Bone marrow (tissue), 2 donors: ENCODE data around the gene GPR180.
"Not testable (repeated sequence)": the region's sequence is repeated elsewhere in the genome, so short reads cannot be mapped to it uniquely, and the experiment has no call there.

Experiments
- DNase-seq, 2 donors: peaks; one replicate each; lab custom pipeline; 2025; lab: John Stamatoyannopoulos, UW

Gene GPR180

DNA sequence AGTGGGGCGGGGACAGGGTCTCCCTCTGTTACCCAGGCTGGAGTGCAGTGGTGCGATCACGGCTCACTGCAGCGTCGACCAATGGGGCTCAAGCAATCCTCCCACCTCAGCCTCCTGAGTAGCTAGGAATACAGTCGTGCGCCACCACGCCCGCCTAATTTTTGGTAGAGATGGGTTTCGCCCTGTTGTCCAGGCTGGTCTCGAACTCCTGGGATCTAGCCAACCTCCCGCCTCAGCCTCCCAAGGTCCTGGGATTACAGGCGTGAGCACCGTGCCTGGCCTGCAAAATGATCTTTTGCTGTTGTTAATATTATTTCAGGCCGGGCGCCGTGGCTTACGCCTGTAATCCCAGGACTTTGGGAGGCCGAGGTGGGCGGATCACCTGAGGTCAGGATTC lies 5.1 kb upstream of the GPR180 start:
- no peak for DNase-seq

DNA sequence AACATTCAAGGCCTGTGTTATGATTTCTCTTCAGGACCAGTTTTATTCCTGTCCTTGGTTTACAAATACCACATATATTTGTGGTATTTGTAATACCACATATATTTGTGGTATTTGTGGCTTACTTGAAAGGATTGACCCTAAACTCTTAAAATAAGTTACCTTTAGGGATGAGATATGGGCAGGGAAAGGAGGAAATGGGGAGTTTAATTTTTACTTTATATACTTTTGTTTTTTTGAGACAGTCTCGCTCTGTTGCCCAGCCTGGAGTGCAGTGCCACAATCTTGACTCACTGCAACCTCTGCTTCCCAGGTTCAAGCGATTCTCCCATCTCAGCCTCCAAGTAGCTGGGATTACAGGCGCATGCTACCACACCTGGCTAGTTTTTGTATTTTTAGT lies 3.4 kb upstream of the GPR180 start:
- DNase-seq, result no peak

DNA sequence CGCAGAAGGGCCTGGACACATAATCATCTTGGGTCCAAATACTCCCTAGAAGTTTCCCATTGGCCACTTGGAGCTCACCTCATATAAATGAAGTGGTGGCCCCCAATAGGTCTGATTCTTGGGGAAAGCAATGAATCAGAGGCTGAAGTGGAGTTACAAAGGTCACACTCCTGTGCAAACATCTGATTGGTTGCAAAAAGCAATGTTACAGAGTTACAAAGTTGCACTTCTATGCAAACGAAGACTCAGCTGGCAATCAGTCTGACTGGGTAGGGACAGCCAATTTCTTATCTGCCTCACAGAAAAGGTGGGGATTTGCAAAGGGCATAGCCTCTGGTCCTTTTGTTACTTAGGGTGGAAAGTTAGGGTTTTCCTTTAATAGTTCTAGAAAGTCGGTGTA lies 1.8 kb upstream of the GPR180 start:
- no peak for DNase-seq

DNA sequence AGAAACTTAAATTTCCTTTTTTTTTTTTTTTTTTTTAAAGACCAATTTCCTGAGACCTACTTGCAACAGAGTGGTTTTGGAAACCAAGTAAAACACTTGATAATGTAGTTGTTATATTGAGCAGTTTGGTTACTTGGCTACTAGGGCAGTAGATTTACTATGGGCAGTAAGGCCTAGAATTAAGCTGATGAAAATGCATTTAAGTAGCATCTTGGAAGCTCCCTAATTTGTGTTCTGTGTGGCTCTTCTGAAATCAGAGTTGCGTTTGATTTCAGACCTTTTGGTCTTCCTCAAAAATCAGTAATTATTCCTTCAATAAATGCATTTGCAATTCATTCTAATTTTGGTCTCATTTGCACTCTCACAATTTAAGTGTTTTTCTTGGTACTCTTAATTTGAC lies 810 bp downstream of the GPR180 start:
- DNase-seq, result no peak

DNA sequence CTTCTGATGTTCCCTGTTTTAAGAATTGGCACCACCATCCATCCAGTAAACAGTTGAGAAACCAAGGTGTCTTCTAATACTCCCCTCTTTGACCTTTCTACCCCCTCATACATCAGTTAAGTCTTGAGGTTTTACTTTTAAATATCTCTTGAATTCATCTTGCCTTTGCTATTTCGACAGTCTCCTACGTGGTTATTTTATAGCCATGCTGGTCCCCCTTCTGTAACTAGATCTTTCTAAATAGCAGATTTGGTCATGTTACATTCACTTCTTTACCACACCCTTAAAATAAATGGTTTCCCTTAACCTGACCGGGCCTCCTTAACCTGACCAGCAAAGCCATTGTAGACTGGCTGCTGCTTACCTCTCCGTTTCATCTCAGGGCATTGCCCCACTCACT lies 5.4 kb downstream of the GPR180 start:
- DNase-seq, result no peak

DNA sequence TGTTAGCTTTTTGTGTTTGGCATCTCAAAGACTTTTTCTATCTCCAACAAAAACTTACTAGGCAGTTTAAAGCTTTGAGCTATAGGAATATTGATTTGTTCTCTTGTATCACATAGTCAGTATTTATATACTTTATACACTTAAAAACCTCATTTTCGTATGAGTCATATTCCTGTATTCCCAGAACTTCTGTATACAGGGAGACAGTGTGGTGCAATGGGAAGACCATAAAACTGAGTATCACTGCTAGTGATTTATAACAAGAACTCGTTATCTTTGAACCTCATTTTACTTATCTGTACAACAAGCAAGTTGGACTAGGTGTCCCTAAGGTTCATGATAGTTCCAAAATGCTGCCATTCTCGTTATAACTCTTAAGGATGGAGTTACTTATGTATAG lies 6.3 kb downstream of the GPR180 start:
- no peak for DNase-seq

DNA sequence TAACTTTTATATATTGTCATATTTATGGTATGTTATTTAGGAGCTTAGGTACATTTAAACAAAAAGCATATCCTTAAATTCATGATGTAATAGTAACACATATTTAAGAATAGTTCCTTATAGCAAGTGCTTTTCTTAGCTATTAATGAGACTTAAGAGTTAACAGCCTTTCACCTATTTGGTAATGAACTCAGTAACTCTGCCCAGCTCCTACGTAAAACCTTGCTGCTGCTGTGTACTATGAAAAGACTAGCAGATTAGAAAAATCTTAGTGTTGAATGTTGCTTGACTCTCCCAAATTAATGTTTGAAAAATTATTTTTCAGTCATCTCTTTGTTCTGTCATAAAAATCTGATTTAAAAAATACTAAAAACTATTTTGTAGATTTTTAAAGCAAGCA lies 6.9 kb downstream of the GPR180 start:
- DNase-seq, result no peak

DNA sequence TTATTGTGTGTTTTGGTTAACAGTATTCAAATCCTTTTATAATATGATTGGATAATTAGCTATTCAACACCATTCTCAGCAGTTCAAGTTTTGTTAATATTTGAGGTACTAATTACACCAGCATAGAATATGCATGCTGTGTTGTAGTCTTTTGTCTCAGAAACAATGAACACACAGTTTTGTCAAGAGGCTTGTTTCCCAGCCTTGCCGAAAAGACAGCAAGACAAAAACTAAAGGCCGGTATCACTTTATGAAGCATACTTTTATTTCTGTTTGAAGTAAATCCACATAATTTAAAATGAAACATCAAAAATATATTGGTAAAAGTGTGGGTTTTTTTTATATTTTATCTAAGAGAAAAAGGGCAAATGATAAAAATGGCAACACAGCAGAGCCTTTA lies 7.5 kb downstream of the GPR180 start:
- DNase-seq, result no peak

DNA sequence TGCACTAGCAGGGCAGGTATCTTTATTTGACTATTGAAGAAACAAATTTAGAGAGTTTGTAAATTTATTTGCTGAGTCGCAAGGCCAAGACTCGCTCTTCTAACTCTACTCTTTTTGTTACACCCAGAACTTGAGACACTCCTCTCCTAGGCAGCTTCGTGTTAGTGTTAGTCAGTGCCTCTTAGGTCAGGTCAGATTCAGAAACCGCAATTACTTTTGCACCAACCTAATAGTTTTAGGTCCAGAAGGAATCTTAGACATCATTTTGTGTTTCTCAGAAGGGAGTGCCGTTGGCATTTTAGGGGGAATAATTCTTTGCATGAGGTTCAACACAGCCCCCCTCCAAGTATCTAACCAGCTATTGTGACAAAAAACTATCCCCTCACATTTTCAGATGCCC lies 8.8 kb downstream of the GPR180 start:
- DNase-seq, result no peak

DNA sequence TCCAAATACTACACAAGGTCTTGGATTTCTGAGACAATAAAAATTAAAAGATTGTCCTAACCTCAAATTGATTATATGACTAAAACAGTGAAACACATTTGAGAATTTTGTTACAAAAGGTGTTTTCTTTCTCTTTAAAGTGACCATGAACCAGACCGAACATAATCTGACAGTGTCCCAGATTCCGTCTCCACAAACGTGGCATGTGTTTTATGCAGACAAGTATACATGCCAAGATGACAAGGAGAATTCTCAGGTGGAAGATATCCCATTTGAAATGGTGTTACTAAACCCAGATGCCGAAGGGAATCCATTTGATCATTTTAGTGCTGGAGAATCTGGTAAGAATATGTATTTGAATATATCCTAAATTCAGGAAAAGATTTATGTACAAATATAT lies 10.4 kb downstream of the GPR180 start:
- no peak for DNase-seq

DNA sequence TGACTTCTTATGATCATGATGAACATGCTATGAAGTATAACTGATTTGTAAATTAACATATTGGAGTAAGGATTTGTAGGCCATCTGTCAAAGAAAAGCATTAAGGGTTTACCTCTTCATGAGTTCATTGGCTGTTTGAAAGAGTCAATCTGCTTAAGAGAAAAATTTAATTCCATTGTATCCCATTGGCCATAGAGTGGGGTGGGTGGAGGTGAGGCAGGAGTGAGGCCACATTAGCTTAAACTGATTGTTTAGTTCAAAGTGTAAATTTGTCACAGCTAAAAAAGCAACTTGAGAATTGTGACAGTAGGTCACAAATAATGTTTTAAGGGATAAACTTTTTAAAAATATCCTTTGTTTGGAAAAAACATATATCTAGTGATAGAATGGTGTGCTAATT lies 11.4 kb downstream of the GPR180 start:
- DNase-seq, result no peak

DNA sequence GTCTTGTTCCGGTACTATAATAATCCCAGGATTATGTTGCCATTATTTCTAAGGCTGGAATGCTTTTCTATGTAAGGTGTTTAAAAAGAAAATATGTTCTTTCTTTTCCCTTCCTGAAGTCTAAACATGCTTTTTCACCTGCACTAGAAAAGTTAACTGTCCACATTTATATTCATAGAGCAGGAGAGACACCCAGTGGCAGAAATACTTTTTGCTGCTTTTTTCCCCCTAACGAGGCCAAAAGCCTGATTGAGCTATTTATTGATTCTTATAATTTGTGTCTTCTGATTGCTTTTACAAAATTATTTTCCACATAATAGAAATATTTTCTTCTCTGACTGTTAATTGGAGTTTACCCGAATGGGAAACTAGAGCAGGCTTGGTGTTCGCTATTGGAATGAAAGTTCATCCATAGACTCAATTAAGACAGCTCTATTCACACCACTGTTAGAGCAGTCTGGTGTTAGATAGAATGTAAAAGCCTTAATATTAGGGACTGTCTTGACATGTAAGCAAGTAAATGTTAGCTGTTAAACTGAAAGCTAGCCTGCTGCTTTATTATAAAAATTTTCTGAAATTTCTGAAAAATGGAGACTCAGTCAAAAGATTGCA lies 15.8 kb downstream of the GPR180 start:
- peak in 1 of 2 donors; percentile 28 for DNase-seq

DNA sequence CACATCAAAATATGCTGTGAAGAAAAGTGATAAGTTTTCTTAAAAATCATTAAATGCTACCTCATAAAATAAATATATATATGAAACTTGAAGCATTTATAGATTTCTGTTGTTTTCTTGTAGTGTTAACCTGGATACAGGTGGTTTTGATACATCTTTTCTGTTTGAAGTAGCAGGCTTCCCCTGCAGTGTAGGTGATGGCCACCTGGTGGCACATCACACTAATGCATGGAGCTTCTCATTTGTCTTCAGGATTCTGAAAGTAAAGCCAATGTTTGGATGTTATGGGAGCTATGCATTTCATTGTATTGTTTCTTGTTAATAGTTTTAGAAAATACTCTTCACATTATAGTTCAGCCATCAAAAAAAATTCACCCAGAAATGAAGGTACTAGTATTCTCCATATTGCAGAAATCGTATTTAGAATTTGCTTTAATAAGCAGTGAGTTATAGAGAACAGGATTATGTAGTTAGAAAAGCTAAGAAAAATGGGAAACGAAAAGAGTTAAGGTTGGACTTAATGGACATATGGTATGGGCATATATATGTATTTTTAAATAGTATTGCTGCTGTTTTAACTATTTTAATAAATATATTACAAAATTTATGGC lies 18.7 kb downstream of the GPR180 start:
- DNase-seq, result no peak

DNA sequence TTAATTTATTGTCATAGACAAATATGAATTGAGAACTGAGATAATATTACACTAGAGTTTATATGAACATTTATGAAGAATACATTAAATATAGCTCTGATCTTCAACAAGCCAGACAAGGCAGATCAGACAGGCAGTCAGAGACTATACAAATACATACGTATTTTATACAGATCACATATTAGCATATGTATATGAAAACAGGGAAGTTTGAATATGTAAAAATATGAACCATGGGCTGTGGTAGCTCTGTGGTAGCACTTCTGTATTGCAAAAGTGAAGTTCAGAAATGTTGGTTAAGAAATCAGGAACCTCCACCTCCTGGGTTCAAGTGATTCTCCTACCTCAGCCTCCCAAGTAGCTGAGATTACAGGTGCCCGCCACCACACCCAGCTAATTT lies 20.7 kb downstream of the GPR180 start:
- no peak for DNase-seq

DNA sequence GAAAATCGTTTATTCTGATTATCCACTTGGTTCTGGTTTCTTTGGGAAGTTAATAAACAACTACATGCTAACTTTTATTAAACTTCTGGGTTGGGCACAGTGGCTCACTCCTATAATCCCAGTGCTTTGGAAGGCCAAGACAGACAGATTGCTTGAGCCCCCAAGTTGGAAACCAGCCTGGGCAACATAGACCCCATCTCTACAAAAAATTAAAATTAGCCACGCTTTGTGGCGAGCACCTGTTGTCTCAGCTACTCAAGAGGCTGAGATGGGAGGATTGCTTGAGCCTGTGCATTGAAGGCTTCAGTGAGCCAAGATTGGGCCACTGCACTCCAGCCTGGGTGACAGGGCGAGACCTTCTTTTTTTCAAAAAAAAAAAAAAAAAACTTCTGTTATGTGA lies 21.7 kb downstream of the GPR180 start:
- DNase-seq, result no peak

DNA sequence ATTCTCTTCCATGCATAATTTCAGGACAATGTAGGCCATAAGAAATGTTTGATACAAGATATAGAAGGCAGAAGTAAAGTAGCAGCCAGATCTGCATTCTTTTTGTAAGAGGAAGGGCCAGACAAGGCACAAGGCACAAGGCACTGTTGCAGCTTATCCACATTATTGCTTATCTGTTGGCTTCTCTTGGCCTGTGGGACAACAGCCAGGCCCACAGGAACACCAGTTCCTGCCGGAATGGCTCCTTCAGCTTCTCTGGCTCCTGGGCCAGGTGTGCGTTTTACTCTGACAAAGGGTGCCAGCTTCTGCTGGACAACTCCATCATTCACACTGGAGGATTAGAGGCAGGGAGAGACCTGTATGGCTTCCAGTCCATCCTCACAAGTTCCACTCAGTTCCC lies 29.2 kb downstream of the GPR180 start:
- no peak for DNase-seq

DNA sequence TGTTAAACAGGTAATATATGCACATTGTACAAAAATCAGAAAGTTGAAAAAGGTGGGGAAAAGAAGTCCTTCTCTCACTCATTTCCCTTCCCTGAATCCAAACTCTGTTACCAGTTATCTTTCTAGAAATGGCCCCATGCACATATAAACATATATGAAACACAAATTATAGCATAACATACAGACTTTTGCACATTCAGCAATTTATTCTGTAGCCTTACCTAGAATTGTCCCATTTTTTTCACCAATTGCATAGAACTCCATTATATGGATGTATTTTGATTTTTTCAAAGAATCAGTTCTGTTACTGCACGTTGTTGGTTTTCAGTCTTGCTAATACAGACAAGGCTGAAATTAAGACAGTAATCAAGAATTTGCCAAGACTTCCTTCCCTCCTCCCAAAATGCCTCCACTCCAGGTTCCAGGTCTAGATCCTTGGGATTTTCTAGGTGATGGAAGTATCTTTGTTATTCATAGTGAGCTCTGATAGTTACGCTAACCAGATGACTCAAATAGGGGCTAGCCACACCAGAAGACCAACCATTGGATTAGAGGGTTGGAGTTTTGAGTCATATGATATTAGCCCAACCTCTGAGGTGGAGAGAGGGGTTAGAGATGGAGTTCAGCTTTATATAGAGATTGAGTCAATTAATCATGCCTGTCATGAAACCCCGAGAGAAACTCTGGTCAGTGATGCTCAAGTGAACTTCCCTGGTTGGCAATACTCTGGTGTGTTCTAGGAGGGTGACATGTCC lies 30.7 kb downstream of the GPR180 start:
- DNase-seq, result no peak

DNA sequence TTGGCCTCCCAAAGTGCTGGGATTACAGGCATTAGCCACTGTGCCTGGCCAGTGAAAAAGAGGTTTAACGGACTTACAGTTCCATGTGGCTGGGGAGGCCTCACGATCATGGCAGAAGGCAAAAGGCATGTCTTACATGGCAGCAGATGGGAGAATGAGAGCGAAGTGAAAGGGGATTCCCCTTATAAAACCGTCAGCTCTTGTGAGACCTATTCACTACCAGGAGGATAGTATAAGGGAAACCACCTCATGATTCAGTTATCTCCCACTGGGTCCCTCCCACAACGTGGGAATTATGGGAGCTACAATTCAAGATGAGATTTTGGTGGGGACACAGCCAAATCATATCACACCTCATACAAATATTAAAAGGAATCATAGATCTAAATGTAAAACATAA lies 34.4 kb downstream of the GPR180 start:
- DNase-seq, result not testable (repeated sequence)

DNA sequence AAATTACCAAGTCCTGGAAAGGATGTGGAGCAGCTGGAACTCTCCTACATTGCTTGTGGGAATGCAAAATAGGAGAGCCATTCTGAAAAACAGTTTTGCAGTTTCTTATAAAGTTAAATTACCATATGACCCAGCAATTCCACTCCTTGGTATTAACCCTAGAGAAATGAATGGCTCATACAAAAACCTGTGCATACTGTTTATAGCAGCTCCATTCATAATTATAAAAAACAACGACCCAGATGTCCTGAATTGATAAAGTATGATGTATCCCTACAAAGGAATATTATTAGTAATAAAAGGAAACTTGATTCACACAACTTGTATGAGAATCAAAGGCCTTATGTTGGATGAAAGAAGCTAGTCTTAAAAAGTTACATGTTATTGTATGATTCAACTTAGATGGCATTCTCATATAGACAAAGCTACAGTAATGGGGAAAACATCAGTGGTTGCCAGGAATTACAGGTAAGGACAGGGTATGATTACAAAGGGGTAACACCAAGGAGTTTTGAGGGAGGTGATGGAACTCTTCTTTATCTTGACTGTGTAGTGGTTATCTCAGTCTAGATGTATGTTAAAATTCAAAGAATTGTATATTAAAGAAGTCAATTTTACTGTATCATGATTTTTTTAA lies 35.4 kb downstream of the GPR180 start:
- DNase-seq, result no peak

DNA sequence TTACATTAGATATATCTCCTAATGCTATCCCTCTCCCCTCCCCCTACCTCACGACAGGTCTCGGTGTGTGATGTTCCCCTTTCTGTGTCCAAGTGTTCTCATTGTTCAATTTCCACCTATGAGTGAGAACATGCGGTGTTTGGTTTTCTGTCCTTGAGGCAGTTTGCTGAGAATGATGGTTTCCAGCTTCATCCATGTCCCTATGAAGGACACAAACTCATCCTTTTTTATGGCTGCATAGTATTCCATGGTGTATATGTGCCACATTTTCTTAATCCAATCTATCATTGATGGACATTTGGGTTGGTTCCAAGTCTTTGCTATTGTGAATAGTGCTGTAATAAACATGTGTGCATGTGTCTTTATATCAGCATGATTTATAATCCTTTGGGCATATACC lies 36.0 kb downstream of the GPR180 start:
- not testable (repeated sequence) for DNase-seq

DNA sequence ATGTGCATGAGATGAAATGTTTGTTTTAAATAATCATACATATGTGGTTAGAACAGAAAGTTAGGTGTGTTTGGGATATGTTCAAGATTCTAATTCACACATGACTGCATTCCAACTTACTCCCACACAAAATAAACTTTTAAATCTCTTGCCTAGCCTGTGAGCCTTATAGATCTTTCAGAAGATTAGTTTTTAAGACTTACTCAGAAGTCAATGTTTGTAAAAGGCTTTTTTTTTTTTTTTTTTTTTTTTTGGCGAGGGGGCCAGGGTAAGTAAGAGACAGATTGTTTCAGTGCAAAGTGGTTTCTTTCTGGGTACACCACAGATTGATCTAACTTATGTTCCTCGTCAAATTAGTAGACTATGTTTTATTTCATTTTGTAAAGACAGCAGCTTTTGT lies 39.1 kb downstream of the GPR180 start:
- DNase-seq, result no peak

DNA sequence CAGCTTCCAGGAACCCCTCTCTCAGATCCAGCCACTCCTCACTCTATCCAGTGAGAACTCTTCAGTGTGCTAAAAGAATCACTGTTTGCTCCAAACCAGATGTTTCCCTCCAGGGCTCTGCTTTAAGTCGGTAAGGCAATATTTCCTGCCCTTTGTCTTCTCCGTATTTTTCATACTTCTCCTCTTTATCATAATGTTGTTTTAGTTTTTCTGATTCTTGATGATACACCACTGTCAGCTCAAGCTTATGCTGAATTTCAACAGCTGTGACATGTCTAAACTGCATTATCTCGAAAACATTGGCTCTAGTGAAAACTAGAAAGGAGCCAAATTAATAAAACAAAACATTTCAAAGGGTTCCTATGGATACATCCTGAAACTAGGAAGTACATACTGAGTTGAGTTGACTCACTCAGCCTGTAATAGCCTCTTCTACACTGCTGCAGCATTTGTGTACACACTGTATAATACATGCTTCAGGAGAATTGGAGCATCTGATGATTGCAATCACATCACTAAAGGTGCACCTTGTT lies 39.8 kb downstream of the GPR180 start:
- DNase-seq, result no peak

DNA sequence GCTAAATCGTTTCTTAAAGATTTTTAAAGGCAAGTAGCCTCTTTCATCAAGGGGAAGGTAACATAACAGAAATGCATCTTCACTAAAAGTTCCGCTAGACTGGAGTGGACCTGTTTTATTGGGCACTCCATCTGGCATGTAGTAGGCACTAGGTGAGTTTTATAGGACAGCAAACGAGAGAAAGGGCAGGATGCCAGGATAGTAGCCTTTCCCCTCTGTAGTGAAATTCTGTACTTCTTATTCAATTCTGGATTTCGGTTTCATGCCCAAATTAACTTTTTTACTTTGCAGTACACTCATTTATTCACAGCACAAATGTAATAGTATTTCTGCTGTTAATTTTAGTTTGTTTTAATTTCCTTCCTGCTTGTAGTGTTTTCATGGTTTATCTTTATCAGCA lies 45.2 kb downstream of the GPR180 start:
- DNase-seq, result no peak
